SK-N-SH (cell line): Measurements from ENCODE around the gene EPHA10. TPM values are rescaled to one million over a fixed set of nuclear protein-coding genes. Genes with fewer than 3 reads are reported as not detected.

Experiments used
- CTCF ChIA-PET: fragments of 300-600, 350-600 bp; formaldehyde crosslinking; extraction: SDS; loops from one replicate; lab custom pipeline; 2021; lab: Yijun Ruan, JAX
- POLR2A ChIA-PET: fragments of 350-600 bp; sonication (Branson Sonifier 250); formaldehyde crosslinking; extraction: SDS; loops from one replicate; lab custom pipeline; 2020; ENCODE audit warnings: antibody characterized with exemption, inconsistent platforms; lab: Yijun Ruan, JAX
- DNase-seq: peaks from one replicate; pipeline ENCODE4 v3.0.0; 2012
- H2AFZ ChIP-seq: fragments of 200-600 bp; sonication (generic); 2 replicates; pipeline ENCODE4 v1.8.1; 2016; ENCODE audit warnings: antibody characterized with exemption, mild to moderate bottlenecking, low read depth
- H3F3A ChIP-seq: fragments of 200-600 bp; sonication (generic); replicated peaks from 2 replicates; pipeline ENCODE3; 2016; ENCODE audit warnings: antibody characterized with exemption, mild to moderate bottlenecking; ENCODE audit not compliant: insufficient read depth
- H3K27ac ChIP-seq, 2 experiments: fragments of 200-500 bp in 1 of 2; fragments of 200-600 bp in 1 of 2; sonication (Bioruptor generic) in 1 of 2; sonication (generic), shearing (Covaris generic) in 1 of 2; 2 replicates each; pipeline versions ENCODE4 v1.5.1 to v1.6.1; 2014 to 2016; ENCODE audit warnings: low read depth in 2 of 2, inconsistent platforms in 1 of 2, low read length in 1 of 2, mild to moderate bottlenecking in 1 of 2, mixed read lengths in 1 of 2
- H3K27me3 ChIP-seq: fragments of 200-600 bp; sonication (generic), shearing (Covaris generic); 2 replicates; pipeline ENCODE4 v1.6.1; 2016; ENCODE audit warnings: mixed run types; ENCODE audit not compliant: insufficient read depth
- H3K36me3 ChIP-seq, 2 experiments: fragments of 200-500 bp in 1 of 2; fragments of 200-600 bp in 1 of 2; sonication (Bioruptor generic) in 1 of 2; sonication (generic) in 1 of 2; replicated peaks in 1 of 2; 2 replicates each; pipeline versions ENCODE3 to v1.5.1; 2014 to 2016; ENCODE audit warnings: low read length in 1 of 2, mild to moderate bottlenecking in 1 of 2; ENCODE audit not compliant: insufficient read depth in 2 of 2, control insufficient read depth in 1 of 2
- H3K4me1 ChIP-seq, 2 experiments: fragments of 200-500 bp in 1 of 2; fragments of 200-600 bp in 1 of 2; sonication (Bioruptor generic) in 1 of 2; sonication (generic), shearing (Covaris generic) in 1 of 2; 2 replicates each; pipeline versions ENCODE4 v1.5.1 to v1.6.1; 2014 to 2016; ENCODE audit warnings: low read depth in 1 of 2, low read length in 1 of 2, mixed run types in 1 of 2; ENCODE audit not compliant: insufficient read depth in 2 of 2, control insufficient read depth in 1 of 2
- H3K4me2 ChIP-seq: fragments of 200-600 bp; sonication (generic), shearing (Covaris generic); 2 replicates; pipeline ENCODE4 v1.6.1; 2017; ENCODE audit warnings: mixed run types
- H3K4me3 ChIP-seq, 2 experiments: fragments of 200-500 bp in 1 of 2; fragments of 200-600 bp in 1 of 2; sonication (Bioruptor generic) in 1 of 2; sonication (generic), shearing (Covaris generic) in 1 of 2; 2 replicates each; pipeline versions ENCODE4 v1.5.1 to v1.8.1; 2014 to 2016; ENCODE audit warnings: low read depth in 2 of 2, inconsistent platforms in 1 of 2, low read length in 1 of 2, mild to moderate bottlenecking in 1 of 2, mixed read lengths in 1 of 2, moderate library complexity in 1 of 2
- H3K79me2 ChIP-seq: fragments of 200-600 bp; sonication (generic); 2 replicates; pipeline ENCODE4 v1.8.1; 2017; ENCODE audit warnings: mild to moderate bottlenecking; ENCODE audit not compliant: insufficient read depth
- H3K9ac ChIP-seq: fragments of 200-600 bp; sonication (generic); 2 replicates; pipeline ENCODE4 v1.6.1; 2017; ENCODE audit warnings: mixed run types
- H3K9me2 ChIP-seq: fragments of 200-600 bp; sonication (generic); 2 replicates; pipeline ENCODE4 v1.6.1; 2017; ENCODE audit warnings: mixed run types
- H3K9me3 ChIP-seq: fragments of 200-600 bp; sonication (generic); 2 replicates; pipeline ENCODE4 v1.6.1; 2017; ENCODE audit warnings: mixed run types, mild to moderate bottlenecking, moderate library complexity
- H4K20me1 ChIP-seq: fragments of 200-600 bp; sonication (generic); 2 replicates; pipeline ENCODE4 v1.6.1; 2017; ENCODE audit warnings: mild to moderate bottlenecking, mixed run types; ENCODE audit not compliant: insufficient read depth
- ELF1 ChIP-seq: IDR thresholded peaks from 2 replicates; pipeline ENCODE4 v1.4.0; 2012
- EZH2phosphoT487 ChIP-seq: fragments of 200-600 bp; sonication (generic); IDR thresholded peaks from 2 replicates; pipeline ENCODE4 v1.6.1; 2017; ENCODE audit warnings: low read depth, mixed run types, mild to moderate bottlenecking, antibody characterized with exemption, moderate library complexity, borderline replicate concordance
- FOXJ3 ChIP-seq: sonication (generic); formaldehyde crosslinking; IDR thresholded peaks from 2 replicates; pipeline ENCODE4 v1.5.1; 2020; ENCODE audit warnings: mild to moderate bottlenecking, missing genetic modification reagents
- GABPA ChIP-seq: IDR thresholded peaks from 2 replicates; pipeline ENCODE4 v1.4.0; 2012; ENCODE audit warnings: low read depth, mild to moderate bottlenecking
- GATA2 ChIP-seq: sonication (generic); formaldehyde crosslinking; IDR thresholded peaks from 2 replicates; pipeline ENCODE4 v1.5.0; 2020; ENCODE audit warnings: mild to moderate bottlenecking, missing genetic modification reagents
- JUND ChIP-seq: IDR thresholded peaks from 2 replicates; pipeline ENCODE4 v1.4.0; 2012
- MXI1 ChIP-seq: IDR thresholded peaks from 2 replicates; pipeline ENCODE4 v1.6.1; 2012; ENCODE audit warnings: mild to moderate bottlenecking, low read depth, low read length, improper control_type of control experiment
- NRF1 ChIP-seq: IDR thresholded peaks from 2 replicates; pipeline ENCODE4 v1.6.1; 2012; ENCODE audit warnings: low read depth, mild to moderate bottlenecking, low read length
- PBX3 ChIP-seq: IDR thresholded peaks from 2 replicates; pipeline ENCODE4; 2012
- POLR2AphosphoS5 ChIP-seq: IDR thresholded peaks from 2 replicates; pipeline ENCODE4 v1.6.1; 2012; ENCODE audit warnings: low read depth, low read length
- RAD21 ChIP-seq: IDR thresholded peaks from 2 replicates; pipeline ENCODE4 v1.6.1; 2012; ENCODE audit warnings: mild to moderate bottlenecking, low read length
- REST ChIP-seq: IDR thresholded peaks from 2 replicates; pipeline ENCODE4 v1.6.1; 2012; ENCODE audit warnings: mild to moderate bottlenecking, low read depth, low read length, moderate library complexity
- RXRA ChIP-seq: IDR thresholded peaks from 2 replicates; pipeline ENCODE4 v1.4.0; 2012; ENCODE audit warnings: low read depth, mild to moderate bottlenecking, borderline replicate concordance
- SMC3 ChIP-seq: IDR thresholded peaks from 2 replicates; pipeline ENCODE4 v1.6.1; 2012; ENCODE audit warnings: low read depth, low read length, improper control_type of control experiment
- TAF1 ChIP-seq: IDR thresholded peaks from 2 replicates; pipeline ENCODE4 v1.6.1; 2012; ENCODE audit warnings: low read depth, mild to moderate bottlenecking, low read length, moderate library complexity, borderline replicate concordance
- TCF12 ChIP-seq: IDR thresholded peaks from 2 replicates; pipeline ENCODE4 v1.4.0; 2012
- TEAD4 ChIP-seq: IDR thresholded peaks from 2 replicates; pipeline ENCODE4 v1.4.0; 2012; ENCODE audit warnings: mild to moderate bottlenecking, borderline replicate concordance; ENCODE audit not compliant: insufficient read depth
- YY1 ChIP-seq: IDR thresholded peaks from 2 replicates; pipeline ENCODE4 v1.4.0; 2012; ENCODE audit warnings: low read depth, mild to moderate bottlenecking
- WGBS: methylation state at CpG from one replicate; pipeline ENCODE4 v1.1.6; 2017; ENCODE audit warnings: low lambda C conversion rate; 5-methylcytosine and 5-hydroxymethylcytosine counted together
- polyA plus RNA-seq, 3 experiments: library from polyadenylated mRNA; depleted of rRNA; stranded (reverse); fragments of >200 nt; gene quantifications; 2 replicates each; pipeline ENCODE4 v1.2.3, GENCODE V29; 2012

EPHA10 gene
- polyA plus RNA-seq, 1 of the 3 experiments (the other 2 are of a cell fraction) = 0.05 TPM

- Histone ChIP-seq H3K27ac (no peak overlapping the region), H3K9ac (no peak overlapping the region), H4K20me1 (peaks cover 34% of the 10 kb centered on the region), H3K4me3 (no peak overlapping the region), H3F3A (peaks cover 20% of the 10 kb centered on the region), H3K79me2 (peaks cover 23% of the 10 kb centered on the region), H3K9me3 (no peaks in the 10 kb centered on the region), H3K4me2 (no peak overlapping the region), H3K9me2 (no peaks in the 10 kb centered on the region), H2AFZ (no peak overlapping the region), H3K27me3 (no peaks in the 10 kb centered on the region)
- DNase-seq = no peak
- 95% methylated on average over 1 of the region's 1 CpG for WGBS
- ChIA-PET CTCF (no interaction called here), POLR2A (no interaction called here)
- no peak for TF ChIP-seq ELF1
- TF ChIP-seq EZH2phosphoT487 = no peak
- no peak for TF ChIP-seq TEAD4
- TF ChIP-seq SMC3 = no peak
- TF ChIP-seq JUND = no peak
- no peak for TF ChIP-seq PBX3
- no peak for TF ChIP-seq GATA2
- no peak for TF ChIP-seq GABPA
- TF ChIP-seq RAD21 = no peak
- no peak for TF ChIP-seq POLR2AphosphoS5
- no peak for TF ChIP-seq RXRA
- no peak for TF ChIP-seq NRF1
- no peak for TF ChIP-seq TAF1
- TF ChIP-seq MXI1 = no peak
- no peak for TF ChIP-seq REST
- no peak for TF ChIP-seq FOXJ3 (CRISPR knock-in tag)
- no peak for TF ChIP-seq YY1
- TF ChIP-seq TCF12 = no peak
- TF ChIP-seq, all 33 proteins: peak for 0
- peaks cover 46 to 51% of the 10 kb centered on the region in 2 experiments for H3K36me3 ChIP-seq
- peaks cover 5 to 11% of the 10 kb centered on the region in 2 experiments for H3K4me1 ChIP-seq
Measured at GRCh38 chr1:37802439-37802838, 37.5 kb upstream of the EPHA10 start.
